Endothelial cell of umbilical vein (primary cell): ENCODE data around the gene EME2. TPM values are rescaled to one million over a fixed set of nuclear protein-coding genes. Genes with fewer than 3 reads are reported as not detected.

Experiments used
- BruUV-seq: library from RNA; stranded (reverse); fragments of 400-500 nt; replicated peaks from 2 replicates; lab custom pipeline; 2021; lab: Mats Ljungman, UMichigan
- CTCF ChIA-PET: fragments of 300-600, 350-600 bp; sonication (Branson Sonifier 250); formaldehyde crosslinking; loops from one replicate; lab custom pipeline; 2021; ENCODE audit warnings: antibody characterized with exemption, inconsistent platforms; lab: Charles Lee
- POLR2A ChIA-PET: fragments of 300-600, 350-600 bp; sonication (Branson Sonifier 250); formaldehyde crosslinking; loops from one replicate; lab custom pipeline; 2021; ENCODE audit warnings: antibody characterized with exemption, inconsistent platforms; lab: Charles Lee
- DNase-seq: peaks from one replicate; pipeline ENCODE4 v3.0.0-alpha.2; 2011; ENCODE audit warnings: low read depth, low spot score
- FAIRE-seq: peaks from 2 replicates; lab custom pipeline; 2011; peaks lifted over from hg19 to GRCh38; lab: Jason Lieb, UNC
- H2AFZ ChIP-seq: 2 replicates; pipeline ENCODE4 v1.6.0; 2012; ENCODE audit warnings: low read depth, low read length, control low read depth, inconsistent platforms
- H3K27ac ChIP-seq: 2 replicates; pipeline ENCODE4 v1.5.1; 2011; ENCODE audit warnings: low read depth, mild to moderate bottlenecking, control low read depth, low read length, moderate library complexity; ENCODE audit not compliant: insufficient read depth
- H3K27me3 ChIP-seq, 2 experiments: 2 replicates each; pipeline versions ENCODE4 v1.6.0 to v1.6.1; 2011; ENCODE audit warnings: low read length in 2 of 2, mixed read lengths in 1 of 2; ENCODE audit not compliant: control insufficient read depth in 2 of 2, insufficient read depth in 2 of 2
- H3K36me3 ChIP-seq, 2 experiments: 2 replicates in 1 of 2; 3 replicates in 1 of 2; pipeline ENCODE4 v1.5.1; 2011; ENCODE audit warnings: low read length in 2 of 2, mild to moderate bottlenecking in 1 of 2, moderate library complexity in 1 of 2; ENCODE audit not compliant: control insufficient read depth in 2 of 2, insufficient read depth in 2 of 2; ENCODE audit errors: extremely low read depth in 1 of 2
- H3K4me1 ChIP-seq: 3 replicates; pipeline ENCODE4 v1.5.1; 2011; ENCODE audit warnings: mild to moderate bottlenecking, low read length; ENCODE audit not compliant: control insufficient read depth, insufficient read depth; ENCODE audit errors: extremely low read depth
- H3K4me2 ChIP-seq: 2 replicates; pipeline ENCODE4 v1.6.1; 2011; ENCODE audit warnings: low read length, control low read depth, mixed read lengths; ENCODE audit not compliant: insufficient read depth
- H3K4me3 ChIP-seq, 3 experiments: fragments of 200-600 bp in 1 of 3; sonication (generic), shearing (Covaris generic) in 1 of 3; replicated peaks in 1 of 3; 2 replicates each; pipeline ENCODE4 v1.5.1; 2011 to 2016; ENCODE audit warnings: control low read depth in 3 of 3, low read length in 3 of 3, mild to moderate bottlenecking in 2 of 3, inconsistent platforms in 1 of 3, low read depth in 1 of 3, moderate library complexity in 1 of 3; ENCODE audit not compliant: insufficient read depth in 1 of 3
- H3K79me2 ChIP-seq: 2 replicates; pipeline ENCODE4 v1.6.0; 2012; ENCODE audit warnings: low read length, inconsistent platforms; ENCODE audit not compliant: control insufficient read depth, insufficient read depth
- H3K9ac ChIP-seq: replicated peaks from 2 replicates; pipeline ENCODE3; 2011; ENCODE audit warnings: low read length, control low read depth; ENCODE audit not compliant: insufficient read depth; ENCODE audit errors: extremely low read depth
- H3K9me1 ChIP-seq: replicated peaks from 3 replicates; pipeline ENCODE4 v1.6.0; 2011; ENCODE audit warnings: mild to moderate bottlenecking, low read length; ENCODE audit not compliant: control insufficient read depth, insufficient read depth; ENCODE audit errors: extremely low read depth
- H3K9me3 ChIP-seq: replicated peaks from 2 replicates; pipeline ENCODE4 v1.5.1; 2012; ENCODE audit warnings: low read length, inconsistent platforms; ENCODE audit not compliant: control insufficient read depth, insufficient read depth
- H4K20me1 ChIP-seq: replicated peaks from 2 replicates; pipeline ENCODE3; 2011; ENCODE audit warnings: mild to moderate bottlenecking, low read length; ENCODE audit not compliant: control insufficient read depth, insufficient read depth; ENCODE audit errors: extremely low read depth
- EZH2 ChIP-seq: IDR thresholded peaks from 2 replicates; pipeline ENCODE4 v1.6.1; 2012; ENCODE audit warnings: borderline replicate concordance, low read depth, mild to moderate bottlenecking, moderate library complexity, low read length, inconsistent platforms; ENCODE audit not compliant: severe bottlenecking
- FOS ChIP-seq: IDR thresholded peaks from 2 replicates; pipeline ENCODE4 v1.6.1; 2011; ENCODE audit warnings: mild to moderate bottlenecking, low read length, moderate library complexity, borderline replicate concordance; ENCODE audit not compliant: insufficient read depth
- GATA2 ChIP-seq: IDR thresholded peaks from 2 replicates; pipeline ENCODE4 v1.7.0; 2011; ENCODE audit warnings: low read depth, mild to moderate bottlenecking, moderate library complexity, mixed read lengths, low read length; ENCODE audit not compliant: insufficient read length, insufficient read depth
- JUN ChIP-seq: IDR thresholded peaks from 2 replicates; pipeline ENCODE4 v1.6.1; 2011; ENCODE audit warnings: borderline replicate concordance, low read depth; ENCODE audit not compliant: insufficient read length, insufficient read depth
- MYC ChIP-seq: IDR thresholded peaks from one replicate; pipeline ENCODE4 v1.6.1; 2011; ENCODE audit warnings: mild to moderate bottlenecking, low read depth, low read length
- POLR2A ChIP-seq: IDR thresholded peaks from 2 replicates; pipeline ENCODE4 v1.6.1; 2012; ENCODE audit warnings: low read depth, mild to moderate bottlenecking, control low read depth, low read length
- POLR2AphosphoS5 ChIP-seq: IDR thresholded peaks from 2 replicates; pipeline ENCODE4 v1.6.1; 2012; ENCODE audit warnings: low read depth, mild to moderate bottlenecking, control low read depth, low read length, moderate library complexity; ENCODE audit not compliant: insufficient read depth
- dilution Hi-C: fragments of 300-500 bp; cut with MboI; formaldehyde crosslinking; loops from one replicate; pipeline ENCODE4 v1.15.0; 2019; ENCODE audit warnings: low sequenced_read_pairs; ENCODE audit not compliant: extremely low pct_ligation_motif_present
- intact Hi-C: fragments of 100-400 bp; cut with micrococcal nuclease; formaldehyde crosslinking; loops from one replicate; pipeline ENCODE4 v1.10.0; 2022
- polyA plus RNA-seq, 4 experiments: library from polyadenylated mRNA; depleted of rRNA in 3 of 4; stranded (reverse) in 3 of 4; unstranded in 1 of 4; fragments of >200 nt; gene quantifications; 2 replicates each; pipeline versions ENCODE4 v1.2.1 to v1.2.3, GENCODE V29; 2011 to 2012; ENCODE audit warnings: missing spikeins in 1 of 4
- total RNA-seq: library from RNA; stranded (reverse); gene quantifications from 2 replicates; pipeline ENCODE4 v1.2.3, GENCODE V29; 2021
- TF ChIP-seq, protein P1 (sequence below), 2 donors: IDR thresholded peaks; 1 replicate in 1 of 2; 2 replicates in 1 of 2; pipeline ENCODE4 v1.5.1; 2011; ENCODE audit warnings: low read length in 2 of 2, mild to moderate bottlenecking in 2 of 2, moderate library complexity in 2 of 2, control low read depth in 1 of 2, inconsistent platforms in 1 of 2, low read depth in 1 of 2; ENCODE audit not compliant: insufficient read depth in 1 of 2; ENCODE audit errors: extremely low read depth in 1 of 2
- TF ChIP-seq, protein P2 (sequence below): IDR thresholded peaks from 2 replicates; pipeline ENCODE4 v1.6.1; 2011; ENCODE audit not compliant: insufficient read depth, insufficient read length

Gene EME2
- total and polyA plus RNA-seq, 2 donors (not counting 3 experiments of a cell fraction or from before 2014, with no cell fraction given) = 9.7 to 21.4 TPM

DNA sequence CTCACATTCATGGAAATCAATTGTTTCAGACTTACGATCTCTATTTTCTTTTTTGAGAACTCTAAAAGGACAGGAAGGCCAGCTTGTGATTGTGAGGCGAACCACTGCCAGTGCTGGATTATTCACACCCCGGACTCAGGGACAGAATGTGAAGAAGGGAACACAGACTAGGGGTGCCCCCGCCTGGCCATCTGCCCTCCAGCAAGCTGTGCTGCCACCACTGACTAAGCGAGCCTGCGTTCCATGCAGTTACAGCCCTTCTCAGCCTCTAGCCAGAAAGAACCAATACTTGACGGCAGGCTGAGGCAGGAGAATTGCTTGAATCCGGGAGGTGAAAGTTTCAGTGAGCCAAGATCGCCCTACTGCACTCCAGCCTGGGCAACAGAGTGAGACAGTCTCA lies 51.2 kb downstream of the EME2 start:
- no TSS peak for BruUV-seq
- FAIRE-seq = no peak
- Histone ChIP-seq H3K9ac (no peak overlapping the region), H3K4me2 (no peak overlapping the region), H3K9me1 (no peaks in the 10 kb centered on the region), H3K27ac (no peak overlapping the region), H3K4me3 (no peak overlapping the region), H3K27me3 (no peaks in the 10 kb centered on the region), H2AFZ (no peak overlapping the region), H3K4me1 (peaks cover 14% of the 10 kb centered on the region), H3K9me3 (no peaks in the 10 kb centered on the region), H4K20me1 (no peaks in the 10 kb centered on the region), H3K36me3 (peaks cover 0 to 18% of the 10 kb centered on the region in 2 experiments), H3K79me2 (peaks cover 16% of the 10 kb centered on the region)
- dilution Hi-C loops (no loop called here), intact Hi-C loops (no loop called here)
- POLR2A ChIA-PET = no interaction called here
- no peak for TF ChIP-seq EZH2
- TF ChIP-seq, protein P1, sequence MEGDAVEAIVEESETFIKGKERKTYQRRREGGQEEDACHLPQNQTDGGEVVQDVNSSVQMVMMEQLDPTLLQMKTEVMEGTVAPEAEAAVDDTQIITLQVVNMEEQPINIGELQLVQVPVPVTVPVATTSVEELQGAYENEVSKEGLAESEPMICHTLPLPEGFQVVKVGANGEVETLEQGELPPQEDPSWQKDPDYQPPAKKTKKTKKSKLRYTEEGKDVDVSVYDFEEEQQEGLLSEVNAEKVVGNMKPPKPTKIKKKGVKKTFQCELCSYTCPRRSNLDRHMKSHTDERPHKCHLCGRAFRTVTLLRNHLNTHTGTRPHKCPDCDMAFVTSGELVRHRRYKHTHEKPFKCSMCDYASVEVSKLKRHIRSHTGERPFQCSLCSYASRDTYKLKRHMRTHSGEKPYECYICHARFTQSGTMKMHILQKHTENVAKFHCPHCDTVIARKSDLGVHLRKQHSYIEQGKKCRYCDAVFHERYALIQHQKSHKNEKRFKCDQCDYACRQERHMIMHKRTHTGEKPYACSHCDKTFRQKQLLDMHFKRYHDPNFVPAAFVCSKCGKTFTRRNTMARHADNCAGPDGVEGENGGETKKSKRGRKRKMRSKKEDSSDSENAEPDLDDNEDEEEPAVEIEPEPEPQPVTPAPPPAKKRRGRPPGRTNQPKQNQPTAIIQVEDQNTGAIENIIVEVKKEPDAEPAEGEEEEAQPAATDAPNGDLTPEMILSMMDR (IDR thresholded peaks at IDR 0.05; ENCODE audit: extremely low read depth in 1 of 2, insufficient read depth in 1 of 2, low read depth in 1 of 2, low read length in 2 of 2) = peak in 1 of 2 donors; percentile 41
- CTCF ChIA-PET = interaction anchor here (0.7 to 2.5 kb wide), 9 partner anchors 10 to 537 kb away, joined by 3 to 16 read pairs (median 6); partner anchors contain the start of genes EME2, MAPK8IP3, MRPS34 and NUBP2
- peak; percentile 58 for DNase-seq

DNA sequence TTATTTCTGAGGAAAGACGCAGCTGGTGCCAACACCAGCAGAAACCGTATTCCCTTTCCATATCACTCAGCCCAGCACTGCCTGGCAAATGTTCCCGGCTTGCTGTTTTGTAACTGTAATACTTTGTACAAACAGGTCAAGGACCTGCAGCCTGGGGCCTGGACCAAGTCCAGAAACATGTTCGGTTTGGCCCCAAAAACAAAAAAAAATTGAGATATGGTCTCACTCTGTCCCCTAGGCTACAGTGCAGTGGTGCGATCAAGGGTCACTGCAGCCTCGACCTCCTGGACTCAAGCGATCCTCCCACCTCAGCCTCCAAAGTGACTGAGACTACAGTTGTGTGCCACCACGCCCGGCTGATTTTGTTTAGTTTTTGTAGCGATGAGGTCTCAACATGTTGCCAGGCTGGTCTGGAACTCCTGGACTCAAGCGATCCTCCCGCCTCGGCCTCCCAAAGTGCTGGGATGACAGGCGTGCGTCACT lies 52.8 kb downstream of the EME2 start:
- DNase-seq (no peak), FAIRE-seq (no peak)
- Histone ChIP-seq H3K27ac (no peak overlapping the region), H3K4me2 (peak overlapping the region; percentile 74), H3K79me2 (peaks cover 22% of the 10 kb centered on the region), H3K4me1 (peaks cover 20% of the 10 kb centered on the region), H3K9me1 (no peaks in the 10 kb centered on the region), H3K27me3 (no peaks in the 10 kb centered on the region), H2AFZ (no peak overlapping the region), H3K36me3 (peaks cover 0 to 12% of the 10 kb centered on the region in 2 experiments), H3K9me3 (no peaks in the 10 kb centered on the region), H4K20me1 (no peaks in the 10 kb centered on the region), H3K4me3 (peak overlapping the region in 2 of 3 experiments; percentile 61 to 91), H3K9ac (no peak overlapping the region)
- dilution Hi-C loops = no loop called here
- CTCF ChIA-PET = interaction anchor here (2.1 to 2.5 kb wide), 2 partner anchors 12 to 43 kb away, joined by 6 to 16 read pairs; partner anchors contain the start of genes NUBP2 and SPSB3
- BruUV-seq = TSS peak; percentile 14
- POLR2A ChIA-PET = no interaction called here
- intact Hi-C loops = no loop called here
- TF ChIP-seq, protein P2, sequence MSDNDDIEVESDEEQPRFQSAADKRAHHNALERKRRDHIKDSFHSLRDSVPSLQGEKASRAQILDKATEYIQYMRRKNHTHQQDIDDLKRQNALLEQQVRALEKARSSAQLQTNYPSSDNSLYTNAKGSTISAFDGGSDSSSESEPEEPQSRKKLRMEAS = no peak
- TF ChIP-seq, protein P1 (IDR thresholded peaks at IDR 0.05; ENCODE audit: extremely low read depth in 1 of 2, insufficient read depth in 1 of 2, low read depth in 1 of 2, low read length in 2 of 2) = no peak
- TF ChIP-seq POLR2AphosphoS5 = no peak
- TF ChIP-seq FOS = no peak
- TF ChIP-seq POLR2A = no peak
- TF ChIP-seq GATA2 = no peak
- no peak for TF ChIP-seq JUN
- TF ChIP-seq EZH2 = no peak
- TF ChIP-seq MYC = no peak
